Lung (tissue), 12 donors: ENCODE results near the gene MAG. TPM values are rescaled to one million over a fixed set of nuclear protein-coding genes. Genes with fewer than 3 reads are reported as not detected.

Source experiments
- ATAC-seq: fragments of 200-7000 bp; cut with Tn5 transposase; one replicate; pipeline ENCODE4 v1.9.1; 2020; ENCODE audit warnings: moderate number of reproducible peaks; ENCODE audit not compliant: insufficient read depth, low FRiP score
- DNase-seq, 3 donors: peaks; one replicate each; pipeline ENCODE4 v3.0.0-alpha.2; 2013 to 2017
- H3K27ac ChIP-seq, 2 donors: one replicate each; pipeline ENCODE4 v1.5.1; 2013; ENCODE audit warnings: mild to moderate bottlenecking in 2 of 2, moderate library complexity in 2 of 2, control low read depth in 1 of 2, inconsistent platforms in 1 of 2, low read depth in 1 of 2, low read length in 1 of 2
- H3K27me3 ChIP-seq, 3 donors: one replicate each; pipeline ENCODE4 v1.5.1; 2013; ENCODE audit warnings: low read length in 2 of 3; ENCODE audit not compliant: control insufficient read depth in 3 of 3, insufficient read depth in 3 of 3
- H3K36me3 ChIP-seq, 4 donors: one replicate each; pipeline ENCODE4 v1.5.1; 2013; ENCODE audit warnings: low read length in 4 of 4, mild to moderate bottlenecking in 1 of 4, moderate library complexity in 1 of 4; ENCODE audit not compliant: control insufficient read depth in 4 of 4, insufficient read depth in 4 of 4
- H3K4me1 ChIP-seq, 5 donors: one replicate each; pipeline ENCODE4 v1.5.1; 2013; ENCODE audit warnings: low read length in 5 of 5, mild to moderate bottlenecking in 2 of 5, moderate library complexity in 1 of 5; ENCODE audit not compliant: control insufficient read depth in 5 of 5, insufficient read depth in 5 of 5
- H3K4me3 ChIP-seq: one replicate; pipeline ENCODE4 v1.5.1; 2013; ENCODE audit warnings: mild to moderate bottlenecking, control low read depth, moderate library complexity
- H3K9ac ChIP-seq, 2 donors: one replicate each; pipeline ENCODE4 v1.5.1; 2013; ENCODE audit warnings: low read length in 2 of 2, control low read depth in 1 of 2; ENCODE audit not compliant: insufficient read depth in 1 of 2
- H3K9me3 ChIP-seq, 4 donors: one replicate each; pipeline ENCODE4 v1.5.1; 2013; ENCODE audit warnings: low read length in 3 of 4, mild to moderate bottlenecking in 1 of 4, moderate library complexity in 1 of 4; ENCODE audit not compliant: control insufficient read depth in 4 of 4, insufficient read depth in 3 of 4
- WGBS, 2 donors: extraction: QIAGEN DNeasy Blood & Tissue Kit; methylation state at CpG; one replicate each; pipeline ENCODE4 v1.1.7; 2013; 5-methylcytosine and 5-hydroxymethylcytosine counted together
- polyA plus RNA-seq, 2 donors: library from polyadenylated mRNA; stranded (reverse); fragments of 200-250 nt; gene quantifications; one replicate each; pipeline ENCODE4 v1.2.1, GENCODE V29; 2013
- total RNA-seq, 2 donors: library from RNA; depleted of rRNA in 1 of 2; stranded (reverse); fragments of >200 nt in 1 of 2; gene quantifications; one replicate each; pipeline ENCODE4 v1.2.1, GENCODE V29; 2014 to 2021
- TF ChIP-seq, protein P1 (sequence below): IDR thresholded peaks from 2 replicates; pipeline ENCODE4 v1.5.1; 2012; ENCODE audit warnings: mild to moderate bottlenecking; ENCODE audit errors: control extremely low read depth, extremely low read depth
- donor health status: control.
- donor health status: control.
- donor health status: Bipolar disorder and iron deficiency.
- donor health status: healthy.
- donor health status: DM: yes; HTN: yes; CAD: no.

The MAG gene
- total and polyA plus RNA-seq, 4 donors, result 0.08 to 8.8 (median 1.9) TPM

DNA sequence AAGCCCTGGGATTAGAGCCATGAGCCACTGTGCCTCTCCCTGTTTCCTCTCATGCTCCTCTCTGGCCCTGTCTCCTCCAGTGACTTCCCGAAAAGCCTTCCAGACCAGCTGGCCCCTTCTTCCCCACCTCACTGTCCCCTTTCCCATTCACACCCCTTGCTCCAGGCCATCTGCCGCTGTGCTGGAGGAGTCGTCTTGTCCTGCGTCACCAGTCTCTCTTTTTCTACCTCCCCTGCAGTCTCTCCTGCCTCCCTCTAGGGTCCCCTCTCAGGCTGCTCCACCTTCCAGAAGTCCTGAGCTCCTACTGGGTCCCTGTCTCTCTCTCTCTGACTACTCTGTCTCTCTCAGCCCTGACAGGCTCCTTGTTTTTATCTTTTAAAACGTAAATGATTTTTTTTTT lies 50.5 kb downstream of the MAG start:
- H3K36me3 ChIP-seq, result peaks cover 0 to 5% (median 0%) of the 10 kb centered on the region in 4 donors
- no peak overlapping the region for H3K4me3 ChIP-seq
- H3K9me3 ChIP-seq, result no peaks in the 10 kb centered on the region
- no peak for DNase-seq
- WGBS, 2 donors, result 75 to 76% methylated on average over 5 of the region's 5 CpGs
- no peak overlapping the region for H3K9ac ChIP-seq
- TF ChIP-seq, protein P1, sequence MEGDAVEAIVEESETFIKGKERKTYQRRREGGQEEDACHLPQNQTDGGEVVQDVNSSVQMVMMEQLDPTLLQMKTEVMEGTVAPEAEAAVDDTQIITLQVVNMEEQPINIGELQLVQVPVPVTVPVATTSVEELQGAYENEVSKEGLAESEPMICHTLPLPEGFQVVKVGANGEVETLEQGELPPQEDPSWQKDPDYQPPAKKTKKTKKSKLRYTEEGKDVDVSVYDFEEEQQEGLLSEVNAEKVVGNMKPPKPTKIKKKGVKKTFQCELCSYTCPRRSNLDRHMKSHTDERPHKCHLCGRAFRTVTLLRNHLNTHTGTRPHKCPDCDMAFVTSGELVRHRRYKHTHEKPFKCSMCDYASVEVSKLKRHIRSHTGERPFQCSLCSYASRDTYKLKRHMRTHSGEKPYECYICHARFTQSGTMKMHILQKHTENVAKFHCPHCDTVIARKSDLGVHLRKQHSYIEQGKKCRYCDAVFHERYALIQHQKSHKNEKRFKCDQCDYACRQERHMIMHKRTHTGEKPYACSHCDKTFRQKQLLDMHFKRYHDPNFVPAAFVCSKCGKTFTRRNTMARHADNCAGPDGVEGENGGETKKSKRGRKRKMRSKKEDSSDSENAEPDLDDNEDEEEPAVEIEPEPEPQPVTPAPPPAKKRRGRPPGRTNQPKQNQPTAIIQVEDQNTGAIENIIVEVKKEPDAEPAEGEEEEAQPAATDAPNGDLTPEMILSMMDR, result no peak
- no peak for ATAC-seq
- no peak overlapping the region for H3K27ac ChIP-seq
- no peaks in the 10 kb centered on the region for H3K27me3 ChIP-seq
- H3K4me1 ChIP-seq, result no peaks in the 10 kb centered on the region

DNA sequence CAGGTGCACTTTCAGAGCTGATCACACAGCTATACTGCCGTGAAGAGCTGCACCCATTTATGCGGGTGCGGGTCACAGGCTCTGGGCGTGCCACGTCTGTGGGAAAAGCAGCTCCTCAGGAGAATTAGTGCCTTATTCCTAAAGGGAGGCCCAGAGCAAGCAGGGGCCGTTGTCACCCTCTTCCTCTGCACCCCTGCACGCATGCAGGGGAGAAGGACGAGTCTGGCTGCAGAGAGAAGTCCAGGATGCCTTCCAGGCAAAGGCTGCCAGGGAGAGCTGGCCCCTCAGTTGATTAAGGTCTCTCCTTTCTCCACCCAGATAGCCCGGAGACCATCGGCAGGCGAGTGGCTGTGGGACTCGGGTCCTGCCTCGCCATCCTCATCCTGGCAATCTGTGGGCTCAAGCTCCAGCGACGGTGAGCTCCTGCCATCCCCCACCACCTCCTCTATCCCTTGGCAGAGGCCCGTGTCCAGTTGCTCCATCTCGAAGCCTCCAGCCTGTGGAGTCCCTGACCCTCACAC lies 52.6 kb downstream of the MAG start:
- Histone ChIP-seq H3K36me3 (peaks cover 0 to 3% (median 0%) of the 10 kb centered on the region in 4 donors), H3K9me3 (no peaks in the 10 kb centered on the region), H3K27me3 (no peaks in the 10 kb centered on the region), H3K4me1 (no peaks in the 10 kb centered on the region), H3K9ac (no peak overlapping the region), H3K27ac (no peak overlapping the region), H3K4me3 (no peak overlapping the region)
- WGBS, 2 donors, result 86 to 90% methylated on average over 17 of the region's 17 CpGs
- TF ChIP-seq, protein P1, result no peak
- no peak for DNase-seq
- ATAC-seq, result no peak

DNA sequence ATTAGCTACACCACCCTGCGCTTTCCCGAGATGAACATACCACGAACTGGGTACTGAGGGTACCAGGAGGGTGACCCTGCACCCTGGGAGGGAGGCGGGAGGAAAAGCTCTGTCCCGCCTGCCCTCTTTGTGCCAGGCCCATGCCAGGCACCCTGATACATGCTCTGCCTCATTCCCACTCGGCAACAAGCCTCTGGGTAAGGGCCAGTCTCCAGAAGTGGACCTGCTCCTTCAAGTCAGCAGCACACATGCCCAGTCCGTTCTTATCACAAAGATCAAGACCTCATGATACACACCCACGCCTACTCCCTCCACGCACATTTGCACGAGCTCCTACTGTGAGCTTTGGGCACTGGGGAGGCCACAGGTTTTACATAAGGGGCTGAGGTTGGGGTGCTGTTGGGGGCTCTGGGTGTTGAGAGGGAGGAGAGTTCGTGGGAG lies 53.7 kb downstream of the MAG start:
- DNase-seq, result no peak
- no peak for ATAC-seq

More for the DNA sequence above, 53.7 kb downstream of the MAG start:
- H3K36me3 ChIP-seq, result no peaks in the 10 kb centered on the region
- no peaks in the 10 kb centered on the region for H3K4me1 ChIP-seq
- WGBS, 2 donors, result 74 to 87% methylated on average over 11 of the region's 11 CpGs
- no peaks in the 10 kb centered on the region for H3K27me3 ChIP-seq
- no peak overlapping the region for H3K9ac ChIP-seq
- TF ChIP-seq, protein P1, result no peak
- H3K27ac ChIP-seq, result no peak overlapping the region
- H3K4me3 ChIP-seq, result no peak overlapping the region
- H3K9me3 ChIP-seq, result no peaks in the 10 kb centered on the region
